HEK293 (cell line): ENCODE measurements around the gene SMIM27.
A peak's percentile ranks its signal among the peaks of the same experiment; 100 is the strongest.

Experiments
- GLIS1 ChIP-seq: fragments of 450-650 bp; formaldehyde crosslinking; IDR thresholded peaks from 2 replicates; pipeline ENCODE4 v1.5.1; 2016; ENCODE audit warnings: missing biosample characterization, missing genetic modification characterization
- KLF8 ChIP-seq: fragments of 450-650 bp; formaldehyde crosslinking; IDR thresholded peaks from 2 replicates; pipeline ENCODE4 v1.5.1; 2016; ENCODE audit warnings: missing biosample characterization, missing genetic modification characterization
- PBX3 ChIP-seq: sonication (generic); formaldehyde crosslinking; IDR thresholded peaks from 2 replicates; pipeline ENCODE4 v1.8.1; 2022; ENCODE audit warnings: mild to moderate bottlenecking, moderate library complexity, missing genetic modification reagents
- PRDM10 ChIP-seq: fragments of 450-650 bp; formaldehyde crosslinking; IDR thresholded peaks from 2 replicates; pipeline ENCODE4 v1.5.1; 2016; ENCODE audit warnings: missing biosample characterization, missing genetic modification characterization
- SP2 ChIP-seq: fragments of 450-650 bp; formaldehyde crosslinking; IDR thresholded peaks from 2 replicates; pipeline ENCODE4 v1.5.1; 2016; ENCODE audit warnings: missing biosample characterization, missing genetic modification characterization
- ZBTB7A ChIP-seq: fragments of 450-650 bp; formaldehyde crosslinking; IDR thresholded peaks from 2 replicates; pipeline ENCODE4 v1.5.1; 2016; ENCODE audit warnings: low read depth, missing biosample characterization, missing genetic modification characterization
- ZBTB8A ChIP-seq: fragments of 450-650 bp; formaldehyde crosslinking; IDR thresholded peaks from 2 replicates; pipeline ENCODE4 v1.5.1; 2016; ENCODE audit warnings: missing biosample characterization, missing genetic modification characterization
- ZNF155 ChIP-seq: fragments of 450-650 bp; formaldehyde crosslinking; IDR thresholded peaks from 2 replicates; pipeline ENCODE4 v1.5.1; 2016; ENCODE audit warnings: missing biosample characterization, missing genetic modification characterization
- ZNF202 ChIP-seq: fragments of 450-650 bp; formaldehyde crosslinking; IDR thresholded peaks from 2 replicates; pipeline ENCODE4 v1.5.1; 2016; ENCODE audit warnings: missing biosample characterization, missing genetic modification characterization, borderline replicate concordance
- ZNF211 ChIP-seq: fragments of 450-650 bp; formaldehyde crosslinking; IDR thresholded peaks from 2 replicates; pipeline ENCODE4 v1.5.1; 2016; ENCODE audit warnings: low read depth, missing biosample characterization, missing genetic modification characterization
- ZNF501 ChIP-seq: fragments of 450-650 bp; formaldehyde crosslinking; IDR thresholded peaks from 2 replicates; pipeline ENCODE4 v1.5.1; 2016; ENCODE audit warnings: missing biosample characterization, missing genetic modification characterization
- ZNF580 ChIP-seq: fragments of 450-650 bp; formaldehyde crosslinking; IDR thresholded peaks from 2 replicates; pipeline ENCODE4 v1.5.1; 2016; ENCODE audit warnings: missing biosample characterization, missing genetic modification characterization
- ZNF670 ChIP-seq: fragments of 450-650 bp; formaldehyde crosslinking; IDR thresholded peaks from 2 replicates; pipeline ENCODE4 v1.5.1; 2016; ENCODE audit warnings: missing biosample characterization, missing genetic modification characterization, low read depth
- ZSCAN23 ChIP-seq: fragments of 450-650 bp; formaldehyde crosslinking; IDR thresholded peaks from 2 replicates; pipeline ENCODE4 v1.5.1; 2016; ENCODE audit warnings: missing biosample characterization, missing genetic modification characterization
- TF ChIP-seq, protein P1 (sequence below): fragments of 450-650 bp; formaldehyde crosslinking; IDR thresholded peaks from 2 replicates; pipeline ENCODE4 v1.5.1; 2016; ENCODE audit warnings: missing biosample characterization, missing genetic modification characterization
- TF ChIP-seq, protein P2 (sequence below): fragments of 450-650 bp; formaldehyde crosslinking; IDR thresholded peaks from 2 replicates; pipeline ENCODE4 v1.5.1; 2016; ENCODE audit warnings: missing biosample characterization, missing genetic modification characterization
- TF ChIP-seq, protein P3 (sequence below): fragments of 450-650 bp; formaldehyde crosslinking; conservative IDR thresholded peaks from 2 replicates; pipeline ENCODE4 v1.5.1; 2016; ENCODE audit warnings: low read depth, missing biosample characterization, missing genetic modification characterization
- TF ChIP-seq, protein P4 (sequence below): fragments of 450-650 bp; formaldehyde crosslinking; IDR thresholded peaks from 2 replicates; pipeline ENCODE4 v1.5.1; 2016; ENCODE audit warnings: missing biosample characterization, missing genetic modification characterization

The SMIM27 gene

DNA sequence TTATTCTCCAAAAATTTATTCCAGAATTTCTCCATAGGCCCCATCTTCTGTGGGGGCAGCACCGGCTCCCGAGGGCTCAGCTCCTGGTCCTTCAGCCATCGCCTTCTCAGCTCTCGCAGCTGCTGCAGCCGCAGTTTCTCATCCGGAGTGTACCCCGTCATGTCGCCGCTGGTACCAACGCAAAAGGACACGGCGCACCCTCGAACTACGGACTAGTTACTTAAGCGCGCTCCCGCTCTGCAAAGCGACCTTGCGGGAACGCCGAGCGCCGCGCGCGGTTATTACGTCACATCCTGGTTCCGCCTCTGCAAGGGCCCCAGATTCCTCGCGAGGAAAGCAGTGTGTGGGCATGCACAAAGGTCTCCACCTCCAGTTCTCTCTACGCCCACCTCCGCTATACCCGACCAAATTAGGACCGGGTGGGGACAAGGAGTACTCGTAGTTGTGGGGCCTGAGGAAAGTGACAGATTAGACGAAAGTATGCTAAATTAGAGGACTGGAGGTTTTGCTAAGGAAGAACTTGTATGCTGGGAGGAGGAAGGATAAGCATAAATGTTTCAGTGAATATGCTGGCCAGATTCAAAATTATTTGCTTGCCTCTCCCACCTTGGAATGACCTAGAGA is 20.9 kb downstream of the SMIM27 start, which contains the start of gene NDUFB6 (continued):
- TF ChIP-seq, protein P1, sequence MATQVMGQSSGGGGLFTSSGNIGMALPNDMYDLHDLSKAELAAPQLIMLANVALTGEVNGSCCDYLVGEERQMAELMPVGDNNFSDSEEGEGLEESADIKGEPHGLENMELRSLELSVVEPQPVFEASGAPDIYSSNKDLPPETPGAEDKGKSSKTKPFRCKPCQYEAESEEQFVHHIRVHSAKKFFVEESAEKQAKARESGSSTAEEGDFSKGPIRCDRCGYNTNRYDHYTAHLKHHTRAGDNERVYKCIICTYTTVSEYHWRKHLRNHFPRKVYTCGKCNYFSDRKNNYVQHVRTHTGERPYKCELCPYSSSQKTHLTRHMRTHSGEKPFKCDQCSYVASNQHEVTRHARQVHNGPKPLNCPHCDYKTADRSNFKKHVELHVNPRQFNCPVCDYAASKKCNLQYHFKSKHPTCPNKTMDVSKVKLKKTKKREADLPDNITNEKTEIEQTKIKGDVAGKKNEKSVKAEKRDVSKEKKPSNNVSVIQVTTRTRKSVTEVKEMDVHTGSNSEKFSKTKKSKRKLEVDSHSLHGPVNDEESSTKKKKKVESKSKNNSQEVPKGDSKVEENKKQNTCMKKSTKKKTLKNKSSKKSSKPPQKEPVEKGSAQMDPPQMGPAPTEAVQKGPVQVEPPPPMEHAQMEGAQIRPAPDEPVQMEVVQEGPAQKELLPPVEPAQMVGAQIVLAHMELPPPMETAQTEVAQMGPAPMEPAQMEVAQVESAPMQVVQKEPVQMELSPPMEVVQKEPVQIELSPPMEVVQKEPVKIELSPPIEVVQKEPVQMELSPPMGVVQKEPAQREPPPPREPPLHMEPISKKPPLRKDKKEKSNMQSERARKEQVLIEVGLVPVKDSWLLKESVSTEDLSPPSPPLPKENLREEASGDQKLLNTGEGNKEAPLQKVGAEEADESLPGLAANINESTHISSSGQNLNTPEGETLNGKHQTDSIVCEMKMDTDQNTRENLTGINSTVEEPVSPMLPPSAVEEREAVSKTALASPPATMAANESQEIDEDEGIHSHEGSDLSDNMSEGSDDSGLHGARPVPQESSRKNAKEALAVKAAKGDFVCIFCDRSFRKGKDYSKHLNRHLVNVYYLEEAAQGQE (tag by site-specific recombination) = no peak
- TF ChIP-seq ZBTB8A (tag by site-specific recombination) = peak; percentile 91
- TF ChIP-seq ZNF155 (tag by site-specific recombination) = no peak
- TF ChIP-seq ZNF211 = no peak
- TF ChIP-seq KLF8 = peak; percentile 38; the same call in 1 of the 2 replicates
- TF ChIP-seq ZNF202 (tag by site-specific recombination) = no peak
- no peak for TF ChIP-seq ZSCAN23 (tag by site-specific recombination)
- TF ChIP-seq, protein P2, sequence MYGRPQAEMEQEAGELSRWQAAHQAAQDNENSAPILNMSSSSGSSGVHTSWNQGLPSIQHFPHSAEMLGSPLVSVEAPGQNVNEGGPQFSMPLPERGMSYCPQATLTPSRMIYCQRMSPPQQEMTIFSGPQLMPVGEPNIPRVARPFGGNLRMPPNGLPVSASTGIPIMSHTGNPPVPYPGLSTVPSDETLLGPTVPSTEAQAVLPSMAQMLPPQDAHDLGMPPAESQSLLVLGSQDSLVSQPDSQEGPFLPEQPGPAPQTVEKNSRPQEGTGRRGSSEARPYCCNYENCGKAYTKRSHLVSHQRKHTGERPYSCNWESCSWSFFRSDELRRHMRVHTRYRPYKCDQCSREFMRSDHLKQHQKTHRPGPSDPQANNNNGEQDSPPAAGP = 0 out of 2 replicates have a peak, but pooled peaks have one; percentile 37
- TF ChIP-seq PBX3 (CRISPR knock-in tag) = no peak
- TF ChIP-seq, protein P3, sequence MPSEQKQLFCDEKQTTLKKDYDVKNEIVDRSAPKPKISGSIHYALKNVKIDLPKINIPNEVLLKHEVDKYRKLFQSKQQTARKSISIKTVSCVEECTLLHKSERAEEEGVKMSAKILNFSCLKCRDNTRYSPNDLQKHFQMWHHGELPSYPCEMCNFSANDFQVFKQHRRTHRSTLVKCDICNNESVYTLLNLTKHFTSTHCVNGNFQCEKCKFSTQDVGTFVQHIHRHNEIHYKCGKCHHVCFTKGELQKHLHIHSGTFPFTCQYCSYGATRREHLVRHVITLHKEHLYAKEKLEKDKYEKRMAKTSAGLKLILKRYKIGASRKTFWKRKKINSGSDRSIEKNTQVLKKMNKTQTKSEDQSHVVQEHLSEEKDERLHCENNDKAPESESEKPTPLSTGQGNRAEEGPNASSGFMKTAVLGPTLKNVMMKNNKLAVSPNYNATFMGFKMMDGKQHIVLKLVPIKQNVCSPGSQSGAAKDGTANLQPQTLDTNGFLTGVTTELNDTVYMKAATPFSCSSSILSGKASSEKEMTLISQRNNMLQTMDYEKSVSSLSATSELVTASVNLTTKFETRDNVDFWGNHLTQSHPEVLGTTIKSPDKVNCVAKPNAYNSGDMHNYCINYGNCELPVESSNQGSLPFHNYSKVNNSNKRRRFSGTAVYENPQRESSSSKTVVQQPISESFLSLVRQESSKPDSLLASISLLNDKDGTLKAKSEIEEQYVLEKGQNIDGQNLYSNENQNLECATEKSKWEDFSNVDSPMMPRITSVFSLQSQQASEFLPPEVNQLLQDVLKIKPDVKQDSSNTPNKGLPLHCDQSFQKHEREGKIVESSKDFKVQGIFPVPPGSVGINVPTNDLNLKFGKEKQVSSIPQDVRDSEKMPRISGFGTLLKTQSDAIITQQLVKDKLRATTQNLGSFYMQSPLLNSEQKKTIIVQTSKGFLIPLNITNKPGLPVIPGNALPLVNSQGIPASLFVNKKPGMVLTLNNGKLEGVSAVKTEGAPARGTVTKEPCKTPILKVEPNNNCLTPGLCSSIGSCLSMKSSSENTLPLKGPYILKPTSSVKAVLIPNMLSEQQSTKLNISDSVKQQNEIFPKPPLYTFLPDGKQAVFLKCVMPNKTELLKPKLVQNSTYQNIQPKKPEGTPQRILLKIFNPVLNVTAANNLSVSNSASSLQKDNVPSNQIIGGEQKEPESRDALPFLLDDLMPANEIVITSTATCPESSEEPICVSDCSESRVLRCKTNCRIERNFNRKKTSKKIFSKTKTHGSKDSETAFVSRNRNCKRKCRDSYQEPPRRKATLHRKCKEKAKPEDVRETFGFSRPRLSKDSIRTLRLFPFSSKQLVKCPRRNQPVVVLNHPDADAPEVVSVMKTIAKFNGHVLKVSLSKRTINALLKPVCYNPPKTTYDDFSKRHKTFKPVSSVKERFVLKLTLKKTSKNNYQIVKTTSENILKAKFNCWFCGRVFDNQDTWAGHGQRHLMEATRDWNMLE (tag by site-specific recombination) = peak; percentile 90
- TF ChIP-seq ZNF670 = no peak
- no peak for TF ChIP-seq ZBTB7A
- TF ChIP-seq SP2 (tag by site-specific recombination) = peak; percentile 90
- 0 out of 2 replicates have a peak, but pooled peaks have one; percentile 19 for TF ChIP-seq ZNF580 (tag by site-specific recombination)
- TF ChIP-seq PRDM10 = peak; percentile 67; the same call in 1 of the 2 replicates
- 0 out of 2 replicates have a peak, but pooled peaks have one; percentile 18 for TF ChIP-seq GLIS1
- TF ChIP-seq, protein P4, sequence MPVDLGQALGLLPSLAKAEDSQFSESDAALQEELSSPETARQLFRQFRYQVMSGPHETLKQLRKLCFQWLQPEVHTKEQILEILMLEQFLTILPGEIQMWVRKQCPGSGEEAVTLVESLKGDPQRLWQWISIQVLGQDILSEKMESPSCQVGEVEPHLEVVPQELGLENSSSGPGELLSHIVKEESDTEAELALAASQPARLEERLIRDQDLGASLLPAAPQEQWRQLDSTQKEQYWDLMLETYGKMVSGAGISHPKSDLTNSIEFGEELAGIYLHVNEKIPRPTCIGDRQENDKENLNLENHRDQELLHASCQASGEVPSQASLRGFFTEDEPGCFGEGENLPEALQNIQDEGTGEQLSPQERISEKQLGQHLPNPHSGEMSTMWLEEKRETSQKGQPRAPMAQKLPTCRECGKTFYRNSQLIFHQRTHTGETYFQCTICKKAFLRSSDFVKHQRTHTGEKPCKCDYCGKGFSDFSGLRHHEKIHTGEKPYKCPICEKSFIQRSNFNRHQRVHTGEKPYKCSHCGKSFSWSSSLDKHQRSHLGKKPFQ (tag by site-specific recombination) = no peak
- peak; percentile 46; the same call in 1 of the 2 replicates for TF ChIP-seq ZNF501 (tag by site-specific recombination)
- TF ChIP-seq, all 188 proteins: peak for 35
